Anterior cingulate cortex (tissue), 58 donors: ENCODE data around the gene AQP4.

ENCODE experiments used
- DNase-seq, 58 donors: peaks; one replicate each; lab custom pipeline; 2025; lab: John Stamatoyannopoulos, UW

The AQP4 gene

DNA sequence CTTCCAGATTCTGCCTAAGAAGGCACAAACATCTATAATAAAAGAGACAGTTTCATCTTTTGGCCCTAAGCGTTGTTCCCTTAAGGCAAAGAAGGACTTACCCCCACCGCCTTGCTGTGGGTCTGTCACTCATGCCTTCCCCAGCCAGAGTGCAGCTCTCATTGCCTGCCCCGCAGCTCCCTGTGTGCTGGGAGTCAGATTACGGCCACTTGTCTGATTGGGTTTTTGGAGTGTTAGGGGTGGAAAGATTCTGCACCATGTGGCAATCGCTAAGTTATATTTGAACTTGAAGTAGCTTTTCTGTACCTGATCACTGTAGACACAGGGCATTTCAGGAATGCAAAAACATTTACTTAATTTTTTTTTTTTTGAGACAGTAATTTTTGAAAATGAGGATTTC is at the start of gene AQP4:
Gene AQP4, minus strand, starts transcription at position 151 of the 400 bp plus-strand sequence. Its CDS starts 18 bp downstream, at position 133.
- peak in 33 of 58 donors; percentile 4 to 69 (median 19) for DNase-seq

DNA sequence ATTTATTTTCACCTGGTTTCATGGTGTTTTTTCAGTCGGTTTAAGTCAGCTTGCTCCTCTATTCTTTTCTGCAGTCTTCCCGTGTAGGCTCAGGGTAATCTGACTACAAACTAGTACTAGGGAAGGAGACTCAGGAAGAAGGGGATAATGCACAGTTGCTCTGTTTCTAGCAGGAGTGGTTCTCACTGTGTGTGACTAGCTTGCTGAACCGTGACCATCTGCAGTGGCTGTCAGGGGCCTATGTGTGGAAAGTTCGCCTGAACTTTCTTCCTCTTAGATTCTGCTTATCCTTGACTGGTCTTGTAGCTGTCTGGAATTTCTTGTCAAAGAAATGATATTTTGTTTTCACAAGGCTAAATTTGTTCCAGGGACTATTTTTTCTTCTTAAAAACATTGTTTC is 46.3 kb upstream of the AQP4 start:
- DNase-seq: no peak

GRCh38 chr18:26909599-26910290 is 44.2 kb upstream of the AQP4 start:
- DNase-seq: peak in 45 of 58 donors; percentile 2 to 76 (median 31)

DNA sequence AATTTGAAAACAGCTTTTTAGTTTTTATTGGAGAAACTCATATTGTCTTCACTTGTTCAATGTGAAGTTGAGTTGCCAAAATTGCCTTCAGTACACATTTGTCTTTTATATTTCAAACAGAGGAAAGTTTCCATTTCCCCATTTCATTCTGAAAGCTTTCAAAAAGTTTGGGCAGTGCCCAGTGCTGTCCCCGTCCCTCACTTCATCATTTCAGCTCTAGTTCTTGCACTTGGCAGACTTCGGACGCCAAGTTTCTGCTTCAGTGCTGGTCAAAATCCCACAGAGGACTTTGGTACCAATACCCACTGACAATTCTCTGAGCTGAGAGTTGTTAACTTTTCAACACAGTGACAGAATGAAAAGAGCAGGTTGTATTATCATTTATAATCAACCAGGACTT is 43.4 kb upstream of the AQP4 start:
- DNase-seq: peak in 34 of 58 donors; percentile 1 to 76 (median 20)

GRCh38 chr18:26902291-26902690 is 36.8 kb upstream of the AQP4 start:
- DNase-seq: peak in 44 of 58 donors; percentile 2 to 88 (median 46)

DNA sequence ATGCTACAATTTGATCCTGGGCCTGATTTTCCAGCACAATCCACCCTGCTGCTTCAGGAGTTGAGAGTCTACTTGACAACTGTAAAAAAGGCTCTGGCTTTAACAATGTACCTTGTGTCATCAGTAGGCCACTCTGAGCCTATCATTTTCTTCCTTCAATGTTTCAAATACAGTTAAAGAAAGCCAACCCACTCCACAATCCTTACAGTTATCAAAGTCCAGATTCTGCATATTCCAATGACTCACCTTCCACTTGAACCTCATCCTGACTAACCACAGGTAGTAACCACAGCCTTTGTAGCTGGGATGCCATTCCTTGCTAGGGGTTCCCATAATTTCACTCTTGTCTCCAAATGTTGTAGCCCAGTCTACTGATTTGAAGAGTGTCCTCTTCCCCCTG is 35.5 kb upstream of the AQP4 start:
- DNase-seq: no peak

GRCh38 chr18:26894426-26894825 is 28.9 kb upstream of the AQP4 start:
- peak in 1 of 58 donors; percentile 70 for DNase-seq

DNA sequence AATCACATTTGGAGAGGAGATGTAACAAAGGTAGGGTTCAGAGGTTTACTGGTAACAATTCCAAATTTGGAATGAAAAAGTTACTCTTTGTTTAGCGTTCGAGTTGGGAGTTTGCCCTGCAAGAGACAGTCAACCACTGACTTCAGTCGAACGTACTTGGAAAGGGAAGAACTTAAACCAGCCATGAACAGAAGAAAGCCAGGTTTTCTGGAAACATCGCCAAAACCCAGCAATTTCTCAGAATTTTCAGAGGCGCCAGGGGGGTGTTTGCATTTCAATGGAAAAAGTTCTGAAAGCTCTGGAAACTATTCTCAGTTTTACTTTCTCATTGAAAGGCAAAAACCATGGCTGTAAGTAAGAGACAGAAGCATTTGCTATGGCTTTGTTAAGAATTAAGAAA is 28.5 kb upstream of the AQP4 start:
- peak in 35 of 58 donors; percentile 1 to 73 (median 23) for DNase-seq

DNA sequence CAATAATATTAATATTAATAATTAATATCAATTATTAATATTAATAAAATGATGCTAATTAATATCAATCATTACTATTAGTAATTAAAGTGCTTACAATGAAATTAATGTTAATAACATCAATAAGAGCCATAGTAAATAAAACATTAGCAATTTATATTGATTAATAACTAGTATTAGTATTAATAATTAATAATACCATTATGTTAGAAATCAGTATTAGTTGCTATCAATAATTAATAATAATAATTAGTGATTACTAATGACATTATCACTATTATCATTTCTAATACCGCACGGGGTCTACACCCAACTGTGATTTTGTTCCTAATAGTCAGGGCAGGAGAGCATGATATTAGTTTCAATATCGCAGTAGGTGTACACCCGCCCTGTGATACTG is 22.8 kb upstream of the AQP4 start:
- DNase-seq: no peak

DNA sequence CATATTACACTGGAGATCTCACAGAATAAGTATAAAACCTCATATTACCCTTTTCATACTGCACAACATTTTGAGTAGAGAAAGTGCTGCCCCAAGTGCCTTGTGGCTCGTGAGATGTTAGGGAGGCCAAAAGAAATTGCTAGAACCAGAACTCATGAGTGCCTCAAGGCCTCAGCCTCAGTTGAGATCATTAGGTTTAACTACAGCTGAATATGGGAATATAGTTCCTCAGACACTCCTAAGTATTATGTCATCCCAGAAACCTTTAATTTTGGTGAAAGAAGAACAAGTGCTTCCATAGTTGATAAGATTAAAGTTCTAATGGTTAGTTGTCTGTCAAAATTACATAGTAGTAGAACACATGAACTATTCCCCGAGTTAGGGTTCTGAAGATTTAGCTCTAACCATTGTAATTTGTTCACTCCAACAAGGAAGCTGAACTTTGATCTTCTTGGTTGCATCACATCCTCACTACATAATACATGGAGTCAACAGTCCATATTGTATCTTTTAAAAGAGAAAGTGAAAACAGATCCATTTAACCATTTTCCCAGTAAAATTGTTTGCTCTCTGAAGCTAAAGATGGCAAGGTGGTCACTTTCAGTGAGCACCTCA is 9.6 kb upstream of the AQP4 start:
- no peak for DNase-seq

GRCh38 chr18:26874283-26874682 is 8.8 kb upstream of the AQP4 start:
- DNase-seq: no peak

DNA sequence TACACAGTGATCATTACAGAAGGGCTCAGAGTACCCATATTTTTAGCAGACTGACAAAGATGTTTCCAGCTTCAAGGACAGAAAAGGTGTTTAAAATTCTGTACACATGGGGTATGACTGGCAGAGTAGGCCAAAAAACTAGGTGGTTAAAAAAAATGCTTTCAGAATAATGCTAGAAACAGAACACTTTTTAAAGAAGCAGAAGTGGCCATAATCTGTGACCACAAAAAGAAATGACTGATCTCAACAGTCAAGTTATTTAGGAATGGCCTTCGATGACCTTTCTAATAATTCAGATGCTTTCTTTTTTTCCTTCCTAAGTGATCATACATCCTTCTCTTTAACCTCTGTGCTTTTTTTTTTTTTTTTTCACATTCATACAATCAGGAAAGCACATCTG is 4.1 kb upstream of the AQP4 start:
- DNase-seq: peak in 1 of 58 donors; percentile 7

- DNase-seq: peak in 2 of 58 donors; percentile 1
Measured at GRCh38 chr18:26868968-26869586, 3.6 kb upstream of the AQP4 start.

- peak in 42 of 58 donors; percentile 4 to 84 (median 34) for DNase-seq
Measured at GRCh38 chr18:26867471-26867870, 2.0 kb upstream of the AQP4 start.

- DNase-seq: no peak
Measured at GRCh38 chr18:26864658-26865057, 849 bp downstream of the AQP4 start.

GRCh38 chr18:26863921-26864497 is 1.5 kb downstream of the AQP4 start:
- DNase-seq: peak in 32 of 58 donors; percentile 4 to 66 (median 30)

GRCh38 chr18:26863122-26863879 is 2.2 kb downstream of the AQP4 start:
- peak in 57 of 58 donors; percentile 19 to 93 (median 75) for DNase-seq

DNA sequence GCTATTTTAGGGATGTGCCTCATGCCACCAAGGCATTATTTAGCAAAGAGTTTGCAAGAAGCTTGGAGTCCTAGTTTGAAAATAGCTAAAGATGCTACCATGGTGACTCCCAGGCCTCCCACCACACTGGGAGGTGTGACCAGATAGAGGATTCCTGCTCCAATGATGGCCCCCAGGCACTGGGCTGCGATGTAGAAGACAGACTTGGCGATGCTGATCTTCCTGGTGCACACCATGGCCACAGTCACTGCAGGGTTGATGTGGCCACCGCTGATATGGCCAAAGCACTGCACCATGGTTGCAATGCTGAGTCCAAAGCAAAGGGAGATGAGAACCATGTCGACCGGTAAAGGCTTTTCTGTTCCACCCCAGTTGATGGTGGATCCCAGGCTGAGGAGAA is 3.4 kb downstream of the AQP4 start:
- peak in 4 of 58 donors; percentile 4 to 27 (median 6) for DNase-seq

DNA sequence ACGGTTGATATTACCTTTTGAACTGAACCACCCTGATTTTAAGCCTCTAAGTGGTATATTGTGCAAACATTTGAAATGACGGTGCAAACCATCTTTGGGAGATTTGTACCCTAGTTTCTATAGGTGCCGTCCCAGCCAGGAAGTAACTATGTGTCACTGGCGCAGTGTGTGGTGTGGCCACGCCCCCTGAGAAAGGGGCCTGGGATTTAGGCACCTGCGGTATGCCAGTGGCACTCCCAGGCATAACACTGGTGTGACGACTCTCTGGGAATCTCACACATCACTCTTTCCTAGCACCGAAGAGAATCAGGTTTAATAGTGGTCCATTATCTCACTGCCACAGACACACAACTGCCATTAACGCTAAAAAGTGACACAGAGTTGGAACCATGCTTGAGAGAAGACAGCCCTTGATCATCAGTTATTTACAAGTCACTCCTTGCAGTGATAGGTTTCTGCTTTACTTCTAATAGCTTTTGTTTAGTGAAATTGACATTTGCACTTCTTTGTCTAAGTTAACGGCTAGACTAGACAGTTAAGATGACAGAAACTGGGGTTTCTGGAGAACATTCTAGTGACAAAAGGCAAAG is 11.1 kb downstream of the AQP4 start:
- DNase-seq: no peak

DNA sequence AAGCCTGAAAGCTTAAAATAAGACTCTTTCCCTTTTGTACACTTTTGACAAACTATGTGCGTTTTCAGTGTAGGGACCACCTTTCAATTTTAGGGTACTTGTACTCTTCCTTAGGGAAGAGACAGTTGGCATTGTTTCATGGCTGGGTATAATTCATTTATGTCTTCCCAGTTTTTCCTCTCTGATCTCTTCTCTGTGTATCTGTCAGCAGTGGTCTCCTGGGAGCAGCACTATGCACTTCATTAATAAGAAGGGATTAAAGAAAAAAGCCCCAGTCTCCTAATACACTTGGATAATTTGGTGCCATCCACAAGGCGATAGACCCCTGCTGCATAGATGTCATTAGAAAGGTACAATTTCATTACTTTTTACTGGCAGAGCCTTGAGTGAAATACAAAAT is 12.1 kb downstream of the AQP4 start:
- no peak for DNase-seq
